Measurements from ENCODE around the gene UBE2O.
A peak's percentile ranks its signal among the peaks of the same experiment; 100 is the strongest.

UBE2O gene

DNA sequence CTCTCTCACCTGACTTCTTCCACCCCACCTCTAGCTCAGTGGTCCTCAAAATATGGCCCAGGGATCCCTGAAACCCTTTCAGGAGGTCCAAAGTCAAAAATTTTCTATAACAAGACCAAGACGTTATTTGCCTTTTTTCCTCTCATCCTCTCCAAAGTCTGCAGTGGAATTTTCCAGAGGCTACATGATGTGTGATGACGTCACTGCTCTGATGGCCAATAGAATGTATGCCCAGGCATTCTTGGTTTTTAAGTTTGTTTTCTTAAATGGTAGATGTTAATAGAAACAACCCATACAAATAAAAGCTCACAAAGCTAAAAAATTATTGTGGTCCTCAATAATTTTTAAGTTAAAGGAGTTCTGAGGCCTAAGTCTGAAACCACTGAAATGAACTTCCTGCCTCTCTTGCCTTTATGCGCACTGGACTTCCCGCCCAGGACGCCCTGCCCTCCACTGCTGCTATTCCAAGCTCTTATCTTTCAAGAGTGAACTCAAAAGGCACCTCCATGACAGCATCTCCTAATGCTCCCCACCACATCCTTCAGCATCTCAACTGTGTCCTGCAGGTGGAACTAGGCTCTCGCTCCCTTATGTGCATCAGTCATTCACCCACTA is 13.5 kb downstream of the UBE2O start:
- DNase-seq, result no peak

DNA sequence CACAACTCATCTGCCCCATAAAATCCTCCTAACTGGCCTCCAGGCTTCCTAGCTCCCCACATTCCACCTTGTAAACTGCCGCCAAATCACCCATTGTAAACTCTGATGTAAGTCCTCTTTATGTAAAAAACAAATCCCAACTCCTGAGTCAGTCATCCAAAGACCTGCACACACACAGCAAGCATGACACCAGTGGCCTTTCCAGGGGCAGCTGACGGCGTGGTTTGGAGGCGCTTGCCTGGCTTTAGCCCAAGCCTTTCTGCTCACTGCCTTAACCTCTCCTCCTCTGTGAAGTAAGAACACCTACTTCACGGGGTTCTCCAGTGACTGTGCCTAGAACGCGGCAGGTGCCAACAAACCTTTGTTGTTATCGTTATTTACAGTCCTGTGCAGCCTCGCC is 14.0 kb downstream of the UBE2O start:
- DNase-seq, result no peak

GRCh38 chr17:76437467-76438402 is 15.2 kb downstream of the UBE2O start:
- peak in 1 of 14 donors; percentile 78 for DNase-seq

GRCh38 chr17:76435751-76436150 is 17.2 kb downstream of the UBE2O start:
- no peak for DNase-seq

DNA sequence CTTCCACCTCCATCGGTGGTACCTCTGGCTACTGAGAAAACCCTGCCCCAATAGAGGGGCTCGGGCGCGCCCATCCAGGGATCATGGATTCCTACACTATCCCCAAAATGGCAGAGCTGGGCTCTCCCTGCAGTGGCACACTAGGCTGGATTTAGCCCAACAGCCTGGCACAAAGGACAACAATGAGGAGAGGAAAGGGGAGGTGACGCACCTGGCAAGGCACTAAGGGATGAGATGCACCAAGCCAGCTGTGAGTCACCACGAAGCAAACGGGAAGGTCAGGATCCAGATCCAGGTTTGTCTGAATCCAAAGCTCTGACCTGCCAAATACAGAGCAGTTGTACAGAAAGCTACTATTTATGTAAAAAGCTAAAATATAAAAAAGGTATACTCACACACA is 18.1 kb downstream of the UBE2O start:
- no peak for DNase-seq

DNA sequence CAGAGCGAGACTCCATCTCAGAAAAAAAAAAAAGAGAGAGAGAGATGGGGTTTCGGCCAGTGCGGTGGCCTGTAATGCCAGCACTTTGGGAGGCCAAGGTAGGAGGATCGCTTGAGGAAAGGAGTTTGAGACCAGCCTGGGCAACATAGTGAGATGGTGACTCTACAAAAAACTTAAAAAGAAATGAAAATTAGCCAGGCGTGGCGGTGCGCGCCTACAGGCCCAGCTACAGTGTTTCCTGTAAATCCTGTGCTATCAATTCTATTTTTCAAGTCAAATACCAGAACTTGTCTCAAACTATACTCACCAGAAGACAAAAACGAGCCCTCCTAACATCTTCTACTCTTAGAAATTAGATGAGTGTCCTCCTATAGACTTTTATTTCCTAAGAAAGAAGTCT is 19.3 kb downstream of the UBE2O start:
- no peak for DNase-seq

DNA sequence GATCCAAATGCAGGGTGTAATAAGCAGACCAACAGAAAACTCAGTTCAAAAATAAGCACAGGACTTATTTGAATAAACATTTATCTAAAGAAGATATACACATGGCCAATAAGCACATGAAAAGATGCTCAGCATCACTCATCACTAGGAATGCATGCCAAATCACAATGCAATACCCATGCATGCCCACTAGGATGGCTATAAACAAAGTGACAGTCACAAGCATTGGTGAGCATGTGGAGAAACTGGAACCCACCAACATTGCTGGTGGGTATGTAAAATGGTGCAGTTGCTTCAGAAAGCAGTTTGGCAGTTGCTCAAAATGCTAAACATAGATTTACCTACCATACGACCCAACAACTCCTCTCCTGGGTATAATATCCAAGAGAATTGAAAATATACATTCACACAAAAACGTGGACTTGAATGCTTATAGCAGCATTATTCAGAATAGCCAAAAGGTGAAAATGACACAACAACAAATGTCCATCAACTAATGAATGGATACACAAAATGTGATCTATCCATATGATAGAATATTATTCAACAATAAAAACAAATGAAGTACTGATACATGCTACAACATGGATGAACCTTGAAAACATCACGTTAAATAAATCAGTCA is 20.1 kb downstream of the UBE2O start:
- no peak for DNase-seq

- peak in 1 of 14 donors; percentile 35 for DNase-seq
Measured at GRCh38 chr17:76432004-76432403, 20.9 kb downstream of the UBE2O start.

DNA sequence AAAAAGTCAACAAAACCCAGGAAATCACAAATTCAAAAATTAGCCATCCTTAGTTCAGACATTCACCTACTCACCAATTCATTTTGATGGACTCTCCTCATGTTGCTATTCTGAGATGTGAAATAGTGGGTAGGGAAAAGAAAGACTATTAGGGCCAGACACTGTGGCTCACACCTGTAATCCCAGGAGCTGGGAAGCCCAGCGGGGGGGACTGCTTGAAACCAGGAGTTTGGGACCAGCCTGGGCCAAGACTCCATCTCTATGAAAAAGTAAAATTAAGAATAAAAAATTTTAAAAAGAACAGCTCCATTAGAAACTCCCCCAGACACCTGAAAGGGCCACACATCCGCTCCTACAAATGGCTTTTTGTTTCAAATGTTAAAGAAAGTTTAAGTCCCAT is 21.4 kb downstream of the UBE2O start:
- DNase-seq, result no peak

GRCh38 chr17:76428511-76428910 is 24.4 kb downstream of the UBE2O start:
- no peak for DNase-seq

GRCh38 chr17:76427501-76428231 is 25.3 kb downstream of the UBE2O start:
- no peak for DNase-seq

GRCh38 chr17:76426853-76427252 is 26.1 kb downstream of the UBE2O start:
- DNase-seq, result no peak

DNA sequence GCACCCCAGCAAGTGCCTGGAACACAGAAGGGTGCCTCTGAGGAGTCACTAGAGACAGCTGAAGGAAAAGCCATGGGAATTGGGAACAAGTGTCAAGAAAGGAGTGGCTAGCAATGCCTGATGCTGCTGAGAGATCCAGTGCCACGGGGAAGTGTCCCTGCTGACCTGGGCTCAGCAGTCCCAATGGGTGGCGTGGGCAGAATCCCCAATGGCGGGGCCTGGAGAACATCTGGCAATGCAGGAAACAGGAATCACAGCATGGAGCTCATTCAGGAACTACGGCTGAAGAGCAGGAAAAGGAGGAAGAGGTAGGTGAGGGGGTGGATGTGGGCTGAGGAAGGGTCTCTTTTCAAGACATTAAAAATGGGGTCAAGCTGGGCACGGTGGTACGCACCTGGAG is 30.1 kb downstream of the UBE2O start:
- no peak for DNase-seq

GRCh38 chr17:76422406-76422805 is 30.5 kb downstream of the UBE2O start:
- DNase-seq, result no peak

- no peak for DNase-seq
Measured at GRCh38 chr17:76421044-76421407, 31.9 kb downstream of the UBE2O start.

DNA sequence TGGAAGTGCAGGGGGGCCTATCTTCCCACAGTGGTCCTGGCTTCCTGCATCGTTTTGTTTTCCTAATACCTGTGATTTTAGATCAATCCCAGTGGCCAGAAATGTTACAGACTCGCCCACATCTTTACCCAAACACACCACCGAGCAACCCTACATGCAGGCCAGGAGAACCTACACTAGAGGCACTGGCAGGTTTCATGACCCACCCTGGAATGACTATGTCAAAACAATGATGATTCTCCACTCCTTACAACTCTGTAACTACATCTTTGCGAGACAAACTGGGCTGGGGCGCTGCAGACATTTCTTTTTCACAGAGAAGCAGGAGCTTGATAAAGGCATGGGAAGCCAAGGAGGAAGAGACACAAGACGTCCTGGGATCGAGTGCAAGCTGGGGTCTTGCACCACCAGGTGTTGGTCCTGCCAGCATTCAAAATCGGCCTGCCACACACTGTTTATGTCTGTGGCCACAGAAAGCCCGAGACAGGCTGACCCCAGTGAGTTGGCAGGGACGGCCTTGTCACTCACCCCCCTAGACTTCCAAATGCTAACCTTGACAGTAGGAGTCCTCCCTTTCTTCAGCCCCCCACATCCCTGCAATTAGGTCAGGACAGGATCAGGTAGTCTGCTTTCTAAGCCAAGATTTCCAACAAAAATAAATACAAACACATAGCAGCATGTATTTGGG is 32.5 kb downstream of the UBE2O start:
- DNase-seq, result no peak

DNA sequence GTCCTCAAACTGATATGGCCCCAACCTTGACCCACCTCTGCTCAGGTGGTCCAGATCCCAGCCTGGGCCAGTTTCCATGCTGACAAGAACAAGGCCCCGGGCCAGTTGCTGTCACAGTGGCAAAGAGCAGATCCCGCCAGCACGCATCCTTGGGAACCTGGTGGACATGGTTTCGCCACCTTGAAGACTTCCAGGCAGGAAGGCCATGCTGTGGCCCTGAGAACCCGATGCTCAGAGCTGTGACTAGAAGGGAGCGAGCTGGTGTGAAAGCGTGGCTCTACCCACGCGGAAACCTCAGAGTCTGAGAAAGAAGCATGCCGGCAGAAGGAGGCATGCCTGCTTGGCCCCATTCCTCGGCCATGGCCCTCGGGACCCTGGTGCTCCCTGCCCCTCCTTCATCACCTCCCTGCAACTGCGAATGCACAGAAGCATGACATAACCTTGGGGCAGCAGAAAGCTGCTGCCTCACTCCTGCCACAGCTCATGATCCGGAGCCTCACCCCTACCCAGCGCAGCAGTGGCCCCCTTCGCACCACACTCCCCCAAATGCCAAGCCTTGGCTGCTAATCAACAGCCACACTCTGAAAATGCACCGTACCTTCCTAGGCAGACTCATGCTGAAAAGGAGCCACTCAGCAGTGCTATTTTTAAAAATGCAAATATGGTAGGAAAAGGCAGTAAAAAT is 33.2 kb downstream of the UBE2O start:
- DNase-seq, result peak in 1 of 14 donors; percentile 20

DNA sequence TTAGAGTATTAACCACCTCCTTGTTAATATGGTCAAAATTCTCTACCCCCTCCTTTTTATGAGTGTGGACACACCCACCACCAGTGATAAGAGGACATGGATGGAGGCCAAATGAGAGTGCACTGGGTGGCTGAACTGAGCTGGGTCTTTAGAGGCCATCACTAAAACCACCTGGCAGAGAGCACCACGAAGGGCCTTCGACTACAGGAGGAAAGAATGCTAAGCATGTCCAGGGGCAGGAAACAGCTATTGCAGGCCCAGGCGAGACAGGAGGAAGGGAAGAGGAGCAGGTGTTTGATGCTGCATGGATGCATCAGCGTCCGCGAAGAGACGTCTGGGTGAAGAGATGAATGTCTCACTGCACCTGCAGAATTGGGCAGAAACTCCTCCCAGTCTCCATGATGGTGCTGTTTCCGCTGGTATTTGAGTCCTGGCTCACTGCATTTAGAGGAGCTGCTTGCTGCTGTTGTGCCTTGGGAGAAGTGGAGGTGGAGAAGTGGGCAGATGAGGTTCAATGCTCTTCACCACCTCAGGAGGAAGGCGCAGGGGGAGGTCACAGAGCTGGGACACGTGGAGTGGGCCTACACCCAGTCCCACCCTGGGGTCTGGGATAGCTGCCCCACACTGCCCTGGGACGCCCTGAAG is 35.3 kb downstream of the UBE2O start:
- DNase-seq, result no peak

- no peak for DNase-seq
Measured at GRCh38 chr17:76416899-76417298, 36.1 kb downstream of the UBE2O start.

- DNase-seq, result no peak
Measured at GRCh38 chr17:76416457-76416856, 36.5 kb downstream of the UBE2O start.

- no peak for DNase-seq
Measured at GRCh38 chr17:76415786-76416185, 37.2 kb downstream of the UBE2O start.

All from C1 segment of cervical spinal cord (tissue), 14 donors.